ENCODE results near the gene CARS2.
"Not testable (repeated sequence)": the region's sequence is repeated elsewhere in the genome, so short reads cannot be mapped to it uniquely, and the experiment has no call there.

Gene CARS2

DNA sequence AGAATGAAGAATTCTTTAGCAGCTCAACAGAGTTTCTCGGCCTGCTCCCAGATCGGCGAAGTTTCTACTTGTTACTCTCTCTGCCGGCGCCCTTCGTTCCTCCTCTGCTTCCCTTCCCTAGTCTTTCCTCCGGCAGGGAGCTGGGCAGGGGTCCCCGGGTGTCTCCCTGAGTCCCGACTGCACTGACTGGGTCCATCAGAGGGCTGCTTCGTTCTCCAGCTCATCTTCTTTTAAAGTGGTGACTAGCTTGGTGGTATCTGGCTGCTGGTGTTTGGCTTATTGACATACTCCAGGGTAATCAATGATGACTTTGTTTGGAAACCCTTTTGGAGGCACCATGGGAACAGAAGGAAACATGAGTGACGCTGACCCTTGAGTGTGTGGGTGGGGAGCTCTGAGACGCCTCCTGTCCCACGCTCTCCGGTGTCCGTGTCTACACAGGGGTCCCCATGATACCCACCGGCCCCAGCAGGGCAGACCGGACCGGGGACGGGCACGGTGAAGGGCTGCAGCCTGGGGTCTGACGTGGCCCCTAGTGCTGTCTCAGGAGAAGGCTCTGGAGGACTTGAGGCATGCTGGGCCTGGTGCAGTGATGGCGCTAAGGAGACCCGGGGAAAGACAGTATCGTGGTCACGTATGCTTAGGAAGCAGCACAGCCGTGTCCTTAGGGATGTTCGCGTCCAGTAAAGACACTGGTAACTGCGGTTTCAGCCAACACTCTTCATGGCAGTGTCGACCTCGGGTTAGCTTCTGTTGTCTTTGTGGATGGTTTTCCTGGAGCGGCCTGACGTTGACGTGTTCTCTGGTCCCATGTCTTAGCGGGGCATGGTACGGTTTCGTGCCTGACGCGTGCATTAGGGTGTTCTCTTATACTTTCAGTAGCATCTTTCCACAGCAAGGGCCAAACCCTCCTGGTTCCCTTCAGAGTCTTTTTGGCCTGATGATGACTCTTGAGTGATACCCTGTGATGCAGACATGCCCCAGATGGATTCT is 66.8 kb downstream of the CARS2 start:
- in situ Hi-C loops (cut with MboI; ENCODE audit: low sequenced_read_pairs): no loop called here

DNA sequence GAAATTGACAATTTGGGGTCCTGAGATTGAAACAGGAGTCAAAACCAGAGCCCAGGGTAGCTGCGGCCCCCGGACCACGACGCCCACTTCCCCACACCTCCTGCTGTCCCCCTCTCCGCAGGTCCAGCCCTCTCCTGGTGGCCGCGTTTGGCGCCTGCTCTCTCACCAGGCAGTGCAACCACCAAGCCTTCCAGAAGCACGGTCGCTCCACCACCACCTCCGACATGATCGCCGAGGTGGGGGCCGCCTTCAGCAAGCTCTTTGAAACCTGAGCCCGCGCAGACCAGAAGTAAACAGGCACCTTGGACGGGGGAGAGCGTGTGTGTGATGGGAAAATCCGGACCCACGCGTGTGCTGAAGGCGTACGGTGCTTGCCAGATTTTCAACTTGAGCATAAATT is 67.7 kb downstream of the CARS2 start:
- in situ Hi-C loops (cut with MboI; ENCODE audit: low sequenced_read_pairs): no loop called here

DNA sequence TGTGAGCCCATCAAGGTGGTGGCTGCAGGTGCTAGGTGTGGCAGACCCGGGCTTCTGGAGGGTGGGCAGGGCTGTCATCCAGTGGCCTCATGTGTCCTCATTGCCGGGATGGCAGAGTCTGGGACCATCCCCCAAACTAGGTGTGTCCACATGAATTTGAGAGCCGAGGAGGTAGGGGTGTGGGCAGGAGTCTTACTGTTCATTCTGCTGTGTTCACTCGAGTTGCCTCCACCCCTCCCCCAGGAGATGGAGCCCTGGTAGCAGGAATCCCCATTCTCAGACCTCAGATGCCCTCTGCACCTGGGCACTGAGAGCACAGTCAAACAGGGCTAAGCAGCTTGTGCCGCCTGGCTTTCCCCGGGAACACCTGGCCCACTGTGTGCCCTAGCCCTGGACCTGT is 68.2 kb downstream of the CARS2 start:
- in situ Hi-C loops (cut with MboI; ENCODE audit: low sequenced_read_pairs): no loop called here

DNA sequence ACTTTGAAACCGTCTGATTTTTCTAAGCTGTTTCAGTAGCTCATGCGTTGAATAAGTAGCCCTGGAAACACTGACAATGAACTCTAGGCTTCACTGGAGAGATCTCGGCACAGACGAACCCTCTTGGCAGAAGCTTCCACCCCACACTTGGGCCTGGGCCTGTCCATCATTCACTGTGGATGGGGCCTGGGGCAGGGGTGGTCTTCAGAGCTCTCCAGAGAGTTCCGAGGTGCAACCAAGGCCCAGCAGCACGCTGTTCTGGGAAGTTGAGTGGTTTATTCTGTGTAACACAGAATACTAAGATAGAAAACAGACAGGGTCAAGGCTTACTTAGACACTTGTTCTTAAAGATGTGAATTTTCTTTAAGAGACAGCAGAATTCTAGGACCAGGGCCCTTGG is 68.6 kb downstream of the CARS2 start:
- in situ Hi-C loops (cut with MboI; ENCODE audit: low sequenced_read_pairs): no loop called here

DNA sequence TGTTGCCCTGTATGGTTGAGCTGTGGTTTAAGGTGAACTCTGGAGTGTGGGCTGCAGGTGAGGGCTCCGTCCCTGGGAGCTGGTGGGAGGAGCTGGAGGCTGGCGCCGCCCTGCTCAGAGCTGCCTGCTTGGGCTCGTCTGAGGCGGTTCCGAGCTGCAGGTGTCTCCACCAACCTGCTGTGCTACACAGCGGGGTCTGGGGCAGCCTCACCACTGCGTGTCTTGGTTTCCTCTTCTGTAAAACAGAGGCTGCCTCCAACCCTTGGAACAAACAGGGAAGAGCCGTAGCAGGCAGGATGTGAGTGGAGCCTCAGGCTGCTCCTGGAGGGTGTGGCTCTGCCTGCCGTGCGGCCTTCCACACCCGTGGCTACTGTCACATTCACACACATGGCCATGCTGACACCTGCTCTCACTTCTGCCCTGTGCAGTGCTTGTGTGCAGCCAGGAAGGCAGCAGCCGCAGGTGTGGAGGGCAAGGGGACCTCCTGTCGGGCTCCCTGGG is 69.2 kb downstream of the CARS2 start:
- in situ Hi-C loops (cut with MboI; ENCODE audit: low sequenced_read_pairs): no loop called here

DNA sequence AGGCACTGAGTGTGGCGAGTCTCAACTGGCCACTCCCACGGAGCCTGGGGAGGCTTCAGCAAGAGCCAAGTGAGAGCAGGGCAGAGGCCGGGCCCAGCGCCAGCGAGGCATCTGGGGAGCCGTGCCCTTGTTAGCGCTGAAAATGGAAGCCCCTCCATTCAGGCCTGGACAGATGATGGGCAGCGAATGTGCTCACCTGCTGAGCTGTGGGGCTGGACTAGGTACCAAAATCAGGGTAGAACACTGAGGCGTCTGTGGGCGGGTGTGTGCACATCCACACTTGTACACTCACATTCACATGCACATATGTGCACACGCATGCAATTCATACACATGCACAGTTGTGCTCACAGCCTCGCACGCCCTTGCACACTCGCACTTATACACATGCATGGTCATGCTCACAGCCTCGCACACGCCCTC is 69.9 kb downstream of the CARS2 start:
- in situ Hi-C loops (cut with MboI; ENCODE audit: low sequenced_read_pairs): no loop called here

DNA sequence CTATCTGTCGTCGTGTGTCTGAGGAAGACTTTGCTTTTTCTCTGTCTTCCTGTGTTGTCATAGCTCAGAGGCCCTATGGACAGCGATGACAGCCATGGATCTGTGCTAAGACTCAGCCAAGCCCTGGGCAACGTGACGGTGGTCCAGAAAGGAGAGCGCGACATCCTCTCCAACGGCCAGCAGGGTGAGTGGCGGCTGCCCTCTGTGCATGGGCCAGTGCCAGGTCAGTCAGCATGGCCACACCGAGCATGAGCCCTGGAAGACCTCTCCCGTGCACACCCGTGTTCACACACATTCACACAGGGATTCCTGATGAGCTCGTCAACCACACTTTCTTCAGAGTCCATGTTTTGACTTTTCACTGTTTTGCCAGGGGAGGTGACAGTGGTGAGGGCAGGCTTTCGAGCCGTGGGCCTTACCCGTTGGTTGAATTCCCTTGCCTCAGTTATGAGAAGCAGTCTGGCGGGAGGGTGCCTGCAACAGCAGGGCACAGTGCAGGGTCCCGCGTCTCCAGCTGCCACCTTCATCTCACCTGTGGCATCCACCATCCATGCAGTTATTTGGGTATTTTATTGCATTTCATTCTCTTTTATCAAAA is 70.4 kb downstream of the CARS2 start:
- in situ Hi-C loops (cut with MboI; ENCODE audit: low sequenced_read_pairs): no loop called here

DNA sequence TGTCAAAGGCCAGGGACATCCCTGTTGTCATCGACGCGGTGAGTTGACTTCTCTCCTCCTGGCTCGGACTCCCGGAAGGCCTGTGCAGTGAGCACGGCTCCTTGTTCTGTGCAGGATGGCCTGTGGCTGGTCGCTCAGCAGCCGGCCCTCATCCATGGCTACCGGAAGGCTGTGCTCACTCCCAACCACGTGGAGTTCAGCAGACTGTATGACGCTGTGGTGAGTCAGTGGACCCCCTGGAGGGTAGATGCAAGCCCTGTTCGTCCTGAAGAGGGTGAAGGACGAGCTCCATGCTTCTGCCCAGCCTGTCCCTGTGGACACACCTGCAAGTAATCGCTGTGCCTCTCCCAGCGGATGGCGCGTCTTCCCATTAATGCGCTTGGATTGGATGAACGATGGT is 71.4 kb downstream of the CARS2 start:
- in situ Hi-C loops (cut with MboI; ENCODE audit: low sequenced_read_pairs): no loop called here

DNA sequence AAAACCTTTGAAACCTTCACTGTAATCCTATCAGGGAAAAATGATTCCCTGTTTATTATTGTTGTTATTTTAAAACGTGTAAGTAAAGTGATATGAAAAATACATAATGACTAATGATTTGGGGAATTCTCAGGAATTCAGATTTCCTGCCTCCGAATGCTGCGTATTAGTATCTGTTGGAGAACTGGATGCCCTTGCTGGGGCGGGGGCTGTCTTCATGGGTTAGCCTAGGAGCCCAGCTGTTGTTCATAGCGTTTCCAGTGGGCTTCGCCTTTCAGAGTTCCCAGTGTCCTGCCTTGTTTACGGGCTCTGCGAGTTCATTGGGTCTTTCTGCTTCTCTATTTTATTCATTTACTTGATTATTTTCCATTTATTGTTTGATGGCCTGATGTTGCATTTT is 72.1 kb downstream of the CARS2 start:
- in situ Hi-C loops (cut with MboI; ENCODE audit: low sequenced_read_pairs): no loop called here

DNA sequence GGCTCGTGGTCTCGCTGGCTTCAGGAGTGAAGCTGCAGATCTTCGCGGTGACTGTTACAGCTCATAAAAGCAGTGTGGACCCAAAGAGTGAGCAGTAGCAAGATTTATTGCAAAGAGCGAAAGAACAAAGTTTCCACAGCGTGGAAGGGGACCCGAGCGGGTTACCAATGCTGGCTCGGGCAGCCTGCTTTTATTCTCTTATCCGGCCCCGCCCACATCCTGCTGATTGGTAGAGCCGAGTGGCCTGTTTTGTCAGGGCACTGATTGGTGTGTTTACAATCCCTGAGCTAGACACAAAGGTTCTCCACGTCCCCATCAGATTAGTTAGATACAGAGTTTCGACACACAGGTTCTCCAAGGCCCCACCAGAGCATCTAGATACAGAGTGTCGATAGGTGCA is 73.7 kb downstream of the CARS2 start:
- in situ Hi-C loops (cut with MboI; ENCODE audit: low sequenced_read_pairs): not testable (repeated sequence)

DNA sequence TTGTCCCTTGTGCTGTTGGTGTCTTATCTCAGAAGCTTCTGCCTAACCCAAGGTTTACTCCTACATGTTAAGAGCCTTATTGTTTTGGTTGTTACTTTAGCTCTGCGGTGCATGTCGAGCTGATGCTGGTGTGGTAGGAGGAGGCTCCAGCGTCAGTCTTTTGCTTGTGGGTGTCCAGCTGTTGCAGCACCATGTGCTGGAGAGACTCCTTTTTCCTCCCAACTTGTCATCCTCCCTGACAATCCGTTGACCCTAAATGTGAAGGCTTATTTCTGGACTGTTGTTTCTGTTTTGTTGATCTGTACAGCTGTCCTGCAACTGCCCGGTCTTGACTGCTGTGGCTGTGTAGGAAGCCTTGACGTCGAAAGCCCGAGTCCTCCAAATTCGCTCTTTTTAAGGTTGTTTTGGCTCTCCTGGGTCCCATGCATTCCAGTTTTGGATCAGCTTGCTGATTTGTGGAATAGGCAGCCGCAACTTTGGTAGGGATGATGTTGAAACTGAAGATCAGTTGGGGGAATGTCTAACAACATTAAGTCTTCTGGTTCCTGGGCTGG is 75.3 kb downstream of the CARS2 start:
- in situ Hi-C loops (cut with MboI; ENCODE audit: low sequenced_read_pairs): no loop called here

DNA sequence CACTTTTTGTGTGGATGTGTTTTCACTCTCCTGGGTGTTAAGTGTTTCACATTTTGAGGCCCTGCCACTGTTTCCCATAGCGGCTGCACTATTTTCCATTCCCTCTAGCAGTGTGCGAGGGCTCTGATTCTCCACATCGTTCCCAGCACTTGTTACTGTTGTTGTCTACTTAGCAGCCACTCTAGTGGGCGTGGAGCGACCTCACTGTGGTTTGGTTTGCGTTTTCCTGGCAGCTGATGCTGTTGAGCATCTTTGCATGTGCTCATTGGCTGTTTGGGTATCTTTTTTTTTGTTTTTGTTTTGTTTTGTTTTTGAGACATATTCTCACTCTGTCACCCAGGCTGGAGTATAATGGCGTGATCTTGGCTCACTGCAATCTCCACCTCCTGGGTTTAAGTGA is 76.2 kb downstream of the CARS2 start:
- in situ Hi-C loops (cut with MboI; ENCODE audit: low sequenced_read_pairs): no loop called here

DNA sequence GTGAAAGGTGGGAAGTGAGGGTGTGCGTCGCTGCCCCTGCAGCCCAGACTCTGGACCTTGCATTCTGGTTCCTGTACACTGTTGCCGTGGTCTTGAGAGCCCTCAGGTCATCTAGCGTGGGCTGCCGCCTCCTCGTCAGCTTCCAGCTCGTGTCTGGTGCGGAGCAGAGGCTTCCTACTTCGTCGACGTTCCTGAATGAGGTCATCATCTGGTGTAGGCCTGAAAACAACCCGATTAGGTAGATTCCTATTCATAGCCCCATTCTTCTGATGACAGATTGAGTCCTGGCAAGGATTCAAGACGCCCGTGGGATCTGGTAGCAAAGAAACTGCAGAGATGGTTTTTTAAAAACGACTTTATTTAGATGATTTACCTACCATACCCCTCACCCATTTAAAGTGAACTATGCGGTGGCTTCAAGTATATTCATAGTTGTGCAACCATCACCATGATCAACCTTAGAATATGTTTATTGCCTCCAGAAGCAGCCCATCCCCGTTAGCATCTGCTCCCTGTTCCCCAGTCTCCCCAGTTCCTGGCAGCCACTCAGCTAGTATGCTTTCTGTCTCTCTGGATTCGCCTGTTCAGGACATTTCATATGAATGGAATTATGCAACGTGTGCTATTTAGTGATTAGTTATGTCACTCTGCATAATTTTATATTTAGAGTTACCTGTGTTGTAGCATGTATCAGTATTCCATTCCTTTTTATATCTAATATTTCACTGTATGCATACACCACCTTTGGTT is 76.8 kb downstream of the CARS2 start:
- in situ Hi-C loops (cut with MboI; ENCODE audit: low sequenced_read_pairs): no loop called here

DNA sequence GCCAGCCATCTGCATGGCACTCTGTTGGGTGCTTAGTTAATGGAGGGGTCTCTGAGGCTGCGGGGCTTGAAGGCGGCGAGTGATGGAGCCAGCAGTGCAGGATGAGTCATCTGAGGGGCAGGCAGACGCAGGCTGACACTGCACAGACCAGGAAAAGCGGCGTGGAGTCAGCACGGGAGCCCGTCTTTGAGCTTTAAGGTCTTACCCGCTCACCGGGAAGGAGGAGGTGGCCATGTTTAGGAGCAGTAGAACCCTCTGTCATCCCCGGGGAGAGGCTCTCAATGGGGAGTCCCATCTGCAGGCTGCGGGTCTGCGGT is 77.5 kb downstream of the CARS2 start:
- in situ Hi-C loops (cut with MboI; ENCODE audit: low sequenced_read_pairs): no loop called here

DNA sequence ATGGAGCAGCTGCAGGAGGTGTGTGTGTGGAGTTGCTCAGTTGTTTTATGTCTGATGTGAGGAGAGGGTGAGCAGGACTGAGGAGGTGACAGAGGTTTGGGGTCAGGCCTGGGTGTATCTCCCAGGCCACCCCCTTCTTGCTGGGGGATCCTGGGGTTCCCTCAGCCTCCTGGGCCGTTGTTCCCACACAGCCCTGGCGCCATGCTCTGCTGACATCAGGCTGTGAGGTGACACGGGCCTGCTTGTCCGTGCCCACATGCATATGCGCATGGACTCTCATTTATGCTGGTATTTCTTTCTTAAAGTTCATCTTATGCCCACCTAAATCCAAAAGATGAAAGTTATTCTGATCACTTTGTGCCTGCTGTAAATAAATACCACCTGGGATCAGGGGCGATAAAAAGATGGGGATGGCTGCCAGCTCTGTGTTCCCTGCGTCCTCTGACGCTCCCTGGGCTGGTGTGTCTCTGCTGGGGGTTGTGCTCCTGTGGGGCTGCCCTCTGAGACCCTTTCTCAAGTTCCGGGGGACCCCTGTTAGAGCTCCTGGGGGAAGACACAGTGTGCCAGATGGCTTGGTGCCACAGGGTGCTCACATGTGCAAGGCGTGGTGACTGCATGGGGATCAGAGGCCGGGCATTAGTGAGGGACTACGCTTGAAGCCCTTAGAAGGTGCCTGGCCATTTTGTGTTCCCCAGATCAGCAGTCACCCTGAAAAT is 78.0 kb downstream of the CARS2 start:
- in situ Hi-C loops (cut with MboI; ENCODE audit: low sequenced_read_pairs): no loop called here

DNA sequence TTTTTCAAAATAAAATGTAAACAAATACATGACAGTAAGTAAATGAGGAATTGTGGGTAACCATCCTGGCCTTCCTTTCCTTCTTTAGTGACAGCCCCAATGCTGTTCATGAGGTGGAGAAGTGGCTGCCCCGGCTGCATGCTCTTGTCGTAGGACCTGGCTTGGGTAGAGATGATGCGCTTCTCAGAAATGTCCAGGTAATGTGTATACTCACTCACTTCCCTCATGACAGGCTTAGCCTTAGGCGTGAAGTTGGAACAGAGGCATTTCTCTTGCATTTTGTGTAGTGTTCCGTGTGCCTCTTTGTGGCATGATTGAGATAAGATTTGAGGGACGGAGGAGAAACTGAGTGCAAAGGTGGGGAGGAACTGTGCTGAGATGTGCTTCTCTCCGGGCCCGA is 78.6 kb downstream of the CARS2 start:
- in situ Hi-C loops (cut with MboI; ENCODE audit: low sequenced_read_pairs): no loop called here

DNA sequence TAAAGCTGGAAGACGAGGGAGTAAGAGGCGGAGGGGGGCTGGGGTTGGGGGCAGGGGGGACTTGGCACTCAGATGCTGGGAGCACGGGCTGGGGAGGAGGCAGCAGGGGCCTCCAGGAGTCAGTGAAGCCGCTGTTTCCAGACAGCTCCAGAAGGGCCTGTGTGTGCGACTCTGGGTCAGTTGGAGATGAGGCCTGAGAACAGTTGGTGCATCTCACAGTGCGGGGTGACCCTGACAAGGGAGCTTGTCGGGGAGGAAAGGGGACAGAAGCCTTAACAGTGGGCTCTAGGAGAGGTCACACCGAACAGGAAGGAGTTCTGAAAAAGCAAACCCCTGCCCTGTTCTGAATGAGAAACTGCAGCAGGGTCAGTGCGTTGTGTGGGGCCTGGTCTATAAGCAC is 79.4 kb downstream of the CARS2 start:
- in situ Hi-C loops (cut with MboI; ENCODE audit: low sequenced_read_pairs): no loop called here

DNA sequence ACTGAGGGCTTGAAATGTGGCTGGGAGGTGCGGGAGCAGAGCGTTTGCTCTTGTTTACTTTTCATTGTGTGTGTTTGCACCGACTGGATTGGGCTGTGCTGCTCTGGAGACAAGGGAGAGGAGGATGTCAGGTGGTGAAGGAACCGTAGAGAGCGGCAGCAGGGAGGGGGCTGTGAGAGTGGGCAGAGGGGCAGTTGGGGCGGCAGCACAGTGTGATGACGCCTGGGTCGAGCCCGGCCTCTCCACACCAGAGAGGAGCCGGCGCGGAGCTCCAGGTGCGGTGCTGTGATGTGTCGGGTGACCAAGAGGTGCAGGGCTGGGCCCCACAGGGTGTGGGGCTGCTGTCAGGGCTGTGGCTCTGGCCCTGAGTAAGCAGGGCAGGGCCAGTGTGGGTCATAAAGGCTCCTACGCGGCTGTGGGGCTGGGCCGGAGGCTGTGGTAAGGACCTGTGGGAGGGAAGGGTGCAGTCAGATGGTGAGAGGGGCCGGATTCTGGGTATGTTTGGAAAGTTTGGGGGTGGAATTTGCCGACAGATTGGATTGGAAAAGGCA is 80.1 kb downstream of the CARS2 start:
- in situ Hi-C loops (cut with MboI; ENCODE audit: low sequenced_read_pairs): no loop called here

DNA sequence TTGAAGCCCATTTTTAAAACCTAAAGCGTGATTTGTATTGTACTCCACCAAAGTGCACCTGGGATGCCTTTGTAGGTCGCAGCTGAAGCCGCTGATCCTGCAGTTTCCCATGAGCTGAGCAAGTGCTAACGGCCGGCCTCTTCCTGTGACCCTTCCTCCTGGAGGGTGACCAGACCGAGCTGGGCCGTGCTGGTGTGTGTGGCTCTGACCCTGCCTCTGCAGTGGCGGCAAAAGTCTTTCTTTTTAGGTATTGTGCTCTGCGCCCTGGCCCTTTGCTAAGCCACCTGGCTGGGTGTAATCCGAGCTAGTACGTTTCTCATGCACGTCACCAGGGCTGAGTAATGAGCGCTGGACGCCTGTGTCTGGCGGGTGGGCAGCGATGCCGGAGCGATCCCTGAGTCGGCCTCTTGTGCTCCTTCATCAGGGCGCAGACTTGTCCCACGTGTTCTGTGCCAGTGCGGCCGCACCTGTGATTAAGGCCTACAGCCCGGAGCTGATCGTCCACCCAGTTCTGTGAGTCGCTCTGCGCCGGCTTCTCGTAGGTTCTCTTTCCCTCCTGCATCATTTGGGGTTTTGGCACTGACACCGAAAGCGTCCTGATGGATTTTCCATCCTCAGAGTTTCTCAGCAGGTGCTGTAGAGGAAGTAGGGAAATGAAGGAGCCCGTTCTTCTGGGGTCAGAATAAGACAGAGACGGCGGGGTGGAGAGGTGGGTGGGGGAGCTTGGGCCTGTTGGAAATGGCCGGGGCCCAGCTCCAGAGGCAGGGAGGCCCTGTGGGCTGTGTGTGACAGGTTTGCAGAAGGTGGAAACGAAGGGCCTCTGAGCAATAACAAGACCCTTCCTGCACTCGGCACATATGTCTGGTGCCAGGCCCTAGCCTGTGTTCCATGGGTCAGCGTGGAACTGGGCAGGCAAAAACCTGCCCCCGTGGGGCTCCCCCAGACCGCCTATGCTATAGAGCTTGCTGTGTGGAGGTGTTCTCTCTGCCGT is 80.9 kb downstream of the CARS2 start:
- in situ Hi-C loops (cut with MboI; ENCODE audit: low sequenced_read_pairs): loop anchor here (25.0 kb wide), 1 partner anchor 187 kb away; no protein-coding TSS in a partner anchor

Measured in HL-60/S4 treated with retinoic acid at 250 ng/mL for 4 days and 3 days (cell line).